Stimulated activated CD4-positive, alpha-beta T cell treated with anti-CD3 and anti-CD28 coated beads, TNF-alpha, amount 100 ng/mL, for 48 hours (primary cell): ENCODE measurements around the gene ABCC4.

Experiments
- DNase-seq, 3 donors: peaks; one replicate each; pipeline ENCODE4 v3.0.0-alpha.2; 2020; ENCODE audit warnings: low read depth in 3 of 3

The ABCC4 gene

DNA sequence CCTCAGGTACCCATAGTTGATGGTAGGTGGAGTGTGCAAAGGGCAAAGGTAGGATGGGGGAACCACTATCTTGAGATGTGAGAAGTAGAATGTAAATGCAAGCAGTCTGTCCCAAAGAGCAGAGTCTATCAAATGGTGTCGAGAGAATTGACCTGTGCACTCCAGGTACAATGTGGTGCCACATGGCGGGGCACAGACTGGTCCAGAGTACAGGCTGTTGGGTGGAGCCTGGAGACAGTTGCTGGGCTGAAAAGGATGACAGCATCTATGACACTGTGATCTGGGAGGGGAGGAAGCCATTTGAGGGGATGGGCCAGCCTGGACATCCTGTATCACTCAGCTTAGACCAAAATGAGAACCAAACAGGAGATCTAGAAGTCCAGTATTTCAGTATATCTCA lies 180.6 kb downstream of the ABCC4 start:
- DNase-seq: no peak

DNA sequence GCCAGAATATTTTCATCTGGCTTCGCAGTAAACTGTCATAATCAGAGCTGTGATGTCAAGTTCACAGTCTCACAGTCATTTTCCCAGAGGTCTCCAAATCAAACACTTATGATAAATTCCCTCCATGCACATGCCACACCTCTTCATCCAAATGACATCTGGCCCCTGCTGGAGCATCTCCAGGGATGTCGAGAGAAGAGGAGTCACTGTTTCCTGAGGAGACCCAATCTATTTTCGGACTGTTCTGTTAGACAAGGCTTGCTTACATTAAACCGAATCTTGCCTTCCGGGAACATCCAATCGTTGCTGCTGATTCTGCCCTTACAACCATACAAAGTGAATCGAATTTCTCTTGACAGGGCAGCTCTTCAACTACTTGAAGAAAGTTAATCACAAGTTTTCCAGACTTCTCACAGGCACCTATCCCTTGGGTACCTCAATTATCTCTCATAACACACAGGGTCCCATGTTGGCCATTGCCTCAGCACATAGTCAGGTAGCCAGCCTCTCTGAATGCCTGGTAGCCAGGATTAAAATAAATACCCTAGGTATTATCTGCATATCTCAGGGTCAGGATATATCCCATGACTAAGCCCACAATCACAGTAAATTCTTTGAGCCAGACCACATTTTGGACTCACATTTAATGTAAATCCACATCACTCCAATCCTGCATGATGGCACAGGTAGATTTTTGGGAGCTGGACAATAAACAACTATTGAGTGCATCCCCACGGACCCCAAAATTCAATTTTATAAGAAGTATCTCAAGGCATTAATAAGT lies 182.5 kb downstream of the ABCC4 start:
- DNase-seq: no peak

DNA sequence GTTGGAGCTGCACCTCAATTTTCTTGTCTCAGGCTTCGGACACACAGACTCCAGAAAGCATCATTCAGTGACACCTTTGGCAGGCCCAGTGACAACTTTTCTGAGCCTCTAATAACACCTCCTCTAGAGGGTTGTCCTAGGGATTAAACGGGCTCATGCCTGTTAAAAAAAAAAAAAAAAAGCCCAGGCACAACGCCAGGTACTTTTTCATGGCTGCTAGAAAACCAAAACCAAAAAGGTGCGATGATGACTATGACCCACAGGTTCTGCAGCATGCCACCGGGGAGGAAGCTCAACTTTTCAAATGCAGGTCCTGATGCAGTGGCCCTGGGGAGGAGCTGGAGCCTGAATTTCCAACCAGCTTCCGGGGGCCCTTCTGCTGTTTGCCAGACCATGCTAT lies 184.2 kb downstream of the ABCC4 start:
- no peak for DNase-seq

DNA sequence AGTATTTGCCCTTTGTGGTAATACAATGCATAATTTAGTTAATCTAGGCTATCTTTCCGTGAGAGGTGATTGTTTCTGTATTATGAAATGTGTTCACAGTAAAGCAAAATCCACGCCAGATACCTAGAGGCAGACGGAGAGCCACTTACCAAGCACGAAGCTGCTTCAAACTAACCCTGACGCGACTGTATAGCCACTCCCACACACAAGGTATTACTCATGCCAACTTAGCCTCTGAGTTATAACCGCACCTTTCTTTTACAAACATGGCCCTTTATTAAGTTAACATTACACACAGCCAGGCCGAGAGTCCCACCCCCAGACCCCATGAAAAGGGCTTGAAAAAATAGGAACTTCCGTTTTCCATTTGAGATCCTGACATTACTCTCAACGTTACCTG lies 185.7 kb downstream of the ABCC4 start:
- no peak for DNase-seq

DNA sequence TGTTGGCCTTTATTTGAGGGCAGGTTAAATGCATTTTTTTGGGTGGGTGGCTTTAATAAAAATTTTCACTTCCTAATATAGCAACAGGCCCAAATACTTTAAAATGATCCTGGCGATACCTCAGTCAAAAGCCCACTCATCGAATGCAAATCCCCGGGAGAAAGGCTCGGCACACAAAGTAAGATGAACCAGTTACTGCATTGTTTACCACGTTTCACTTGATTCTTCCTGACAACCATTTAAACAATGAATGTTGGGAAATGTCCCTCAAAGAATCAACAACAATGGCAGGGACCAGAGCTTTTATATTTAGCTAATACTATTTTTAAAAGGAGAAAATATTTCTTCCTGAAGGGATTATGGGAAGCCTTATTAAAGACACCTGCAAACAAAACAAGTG lies 187.7 kb downstream of the ABCC4 start:
- DNase-seq: no peak

DNA sequence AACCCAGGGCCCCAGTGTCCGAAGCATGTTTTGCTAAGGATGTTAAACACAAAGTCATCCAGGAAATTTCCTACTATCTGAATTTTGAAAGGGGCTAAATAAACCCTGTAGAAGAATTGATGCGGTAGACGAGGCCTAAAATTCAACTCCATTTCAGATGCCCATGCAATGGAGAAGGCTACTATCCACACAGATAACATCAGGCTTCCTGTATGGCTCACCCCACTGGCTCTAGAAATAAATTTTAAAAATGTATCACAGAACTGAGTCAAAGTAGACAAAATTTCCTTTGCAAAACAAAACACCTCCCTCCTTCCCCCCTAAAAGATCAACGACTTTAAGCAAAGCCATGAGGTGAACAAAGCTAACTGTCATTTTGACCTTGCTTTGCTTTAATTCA lies 188.4 kb downstream of the ABCC4 start:
- no peak for DNase-seq

DNA sequence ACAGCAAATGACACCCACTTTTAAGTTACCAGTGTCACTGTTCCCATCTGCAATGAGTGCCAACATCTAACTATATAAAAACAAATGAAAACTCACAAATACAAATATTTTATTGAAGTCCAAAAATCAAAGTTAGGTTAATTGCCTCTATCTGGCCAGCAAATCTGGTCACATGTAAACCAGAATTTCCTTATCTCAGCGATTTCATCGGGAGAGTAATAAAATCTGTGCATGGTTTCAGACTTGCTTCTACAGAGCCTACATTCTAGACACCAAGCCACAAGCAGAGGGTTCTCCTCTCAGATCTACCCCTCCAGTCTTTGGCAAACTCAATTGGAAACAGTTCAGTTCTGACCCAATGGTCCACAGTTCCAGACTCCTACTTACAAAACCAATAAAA lies 189.6 kb downstream of the ABCC4 start:
- no peak for DNase-seq

DNA sequence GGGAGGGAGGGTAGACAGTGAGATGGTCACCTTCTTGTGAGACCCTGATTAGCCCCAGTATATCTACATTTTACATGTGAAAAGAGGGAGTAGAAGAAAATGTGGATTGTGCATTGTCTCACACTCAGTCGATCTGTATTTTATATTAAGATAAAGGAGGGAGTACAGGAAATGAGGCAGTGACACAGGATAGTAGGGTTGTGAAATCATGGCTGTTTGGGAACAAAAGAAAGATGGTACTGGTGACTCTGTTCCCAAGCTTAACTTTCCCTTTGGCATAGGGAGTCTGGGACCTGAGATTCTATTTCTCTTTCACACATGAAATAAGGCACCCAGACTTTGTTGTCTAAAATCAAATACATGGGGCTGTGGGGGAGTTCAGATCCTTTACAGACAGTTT lies 194.7 kb downstream of the ABCC4 start:
- no peak for DNase-seq

DNA sequence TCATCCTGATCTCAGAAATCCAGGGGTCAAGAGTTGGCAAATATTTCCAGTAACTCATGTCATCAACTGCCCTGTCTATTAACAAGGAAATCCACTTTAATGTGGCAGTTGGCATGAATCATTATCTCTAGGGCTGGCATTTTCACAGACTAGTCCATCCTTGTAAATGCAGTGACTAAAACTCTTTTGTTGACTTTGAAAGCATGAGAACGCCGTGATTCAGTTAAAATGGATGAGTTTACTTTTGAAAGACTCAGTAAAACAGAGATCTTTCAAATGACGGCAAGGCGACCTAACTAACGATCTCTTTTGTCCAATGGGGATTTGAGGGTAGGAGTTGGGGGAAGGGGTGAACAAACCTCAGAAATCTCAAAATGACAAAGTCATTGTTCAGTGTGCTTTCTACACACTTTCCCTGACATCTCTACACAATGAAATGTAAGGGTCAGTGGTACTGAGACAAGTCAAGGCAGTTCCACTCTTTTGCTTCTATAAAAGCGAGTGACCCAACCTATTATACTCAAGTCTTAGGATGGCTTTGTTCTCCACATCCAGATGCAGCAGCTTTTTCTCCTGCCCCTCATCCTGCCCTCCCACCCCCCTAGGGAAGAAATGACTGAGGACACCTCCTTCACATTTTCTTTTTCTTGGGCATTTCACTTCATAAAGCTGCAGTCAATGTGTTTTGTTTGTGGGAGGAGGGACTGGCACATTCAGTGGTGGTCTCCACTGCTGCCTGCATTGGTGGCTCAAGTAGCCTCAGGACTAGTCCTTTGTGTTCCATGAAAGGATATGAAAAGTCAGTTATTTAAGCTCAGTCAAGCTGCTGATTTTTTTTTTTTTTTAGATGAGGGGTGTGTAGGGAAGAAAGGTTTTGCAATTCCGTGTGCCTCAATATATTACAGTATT lies 200.5 kb downstream of the ABCC4 start:
- DNase-seq: no peak

DNA sequence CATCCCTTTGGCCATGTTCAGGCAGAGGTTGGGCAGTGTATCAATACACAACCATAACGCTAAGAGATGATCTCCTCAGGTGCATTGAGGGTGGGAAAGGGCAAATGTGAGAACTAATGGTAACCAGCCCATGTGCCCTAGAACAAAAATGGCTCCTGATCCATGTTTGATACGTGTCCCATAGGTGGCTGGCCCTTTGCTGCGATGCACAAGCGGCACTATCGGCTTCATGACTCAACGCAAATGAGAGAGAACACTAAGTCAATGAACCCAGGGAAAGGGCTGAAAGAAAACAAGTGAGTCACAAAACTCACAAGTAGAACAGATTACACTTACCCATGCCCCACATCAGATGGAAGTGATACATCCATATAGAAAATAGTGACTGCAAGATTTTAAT lies 201.7 kb downstream of the ABCC4 start:
- no peak for DNase-seq

DNA sequence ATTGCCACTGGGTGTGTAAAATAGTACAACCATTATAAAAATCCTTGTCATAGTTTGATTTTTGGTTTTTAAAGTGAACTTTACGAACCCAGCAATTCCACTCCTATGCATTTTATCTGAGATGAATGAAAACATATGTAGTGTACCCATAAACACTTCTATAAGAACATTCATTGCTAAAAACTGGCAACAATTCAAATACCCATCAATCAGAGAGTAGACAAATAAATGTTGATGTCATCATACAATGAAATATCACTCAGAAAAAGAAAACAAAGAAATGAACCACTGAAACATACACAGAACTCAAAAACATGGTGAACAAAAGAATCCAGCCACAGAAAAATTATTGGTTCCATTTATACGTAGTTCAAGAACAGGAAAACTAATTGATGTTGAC lies 202.3 kb downstream of the ABCC4 start:
- no peak for DNase-seq

DNA sequence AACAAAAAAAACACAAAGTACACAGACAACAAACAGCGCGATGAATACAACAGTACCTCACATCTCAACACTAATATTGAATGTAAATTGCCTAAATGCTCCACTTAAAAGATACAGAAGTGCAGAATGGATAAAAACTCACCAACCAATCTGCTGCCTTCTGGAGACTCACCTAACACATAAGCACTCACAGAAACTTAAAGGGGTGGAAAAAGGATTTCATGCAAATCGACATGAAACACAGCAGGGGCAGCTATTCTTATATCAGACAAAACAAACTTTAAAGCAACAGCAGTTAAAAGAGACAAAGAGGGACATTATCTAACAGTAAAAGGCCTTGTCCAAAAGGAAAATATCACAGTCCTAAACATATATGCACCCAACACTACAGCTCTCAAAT lies 209.5 kb downstream of the ABCC4 start:
- no peak for DNase-seq

DNA sequence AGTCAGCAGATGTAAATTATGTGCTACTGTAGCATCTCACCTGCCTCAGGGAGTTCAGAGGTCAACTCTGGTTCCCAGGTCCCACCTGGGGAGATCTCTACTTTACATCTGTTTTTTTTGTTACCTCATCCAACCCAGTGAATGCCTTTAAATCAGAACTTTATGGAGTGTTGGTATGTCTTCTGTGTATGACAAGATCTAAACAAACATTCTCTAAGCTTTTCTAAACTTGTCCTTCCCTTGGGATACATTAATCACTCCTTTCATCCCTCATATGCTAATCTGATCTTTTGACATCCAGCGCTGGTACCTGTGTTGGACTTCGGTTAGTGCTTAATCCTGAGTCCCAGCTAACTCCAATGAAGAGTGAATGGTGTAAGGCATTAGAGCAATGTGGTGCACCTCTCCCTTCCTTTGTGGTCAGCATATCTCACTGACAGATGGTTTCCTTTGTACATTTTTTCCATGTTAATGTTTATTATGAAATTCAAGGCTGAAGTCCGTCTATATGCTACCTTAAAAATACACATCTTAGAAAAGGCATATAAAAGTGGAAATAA lies 213.4 kb downstream of the ABCC4 start:
- DNase-seq: no peak

DNA sequence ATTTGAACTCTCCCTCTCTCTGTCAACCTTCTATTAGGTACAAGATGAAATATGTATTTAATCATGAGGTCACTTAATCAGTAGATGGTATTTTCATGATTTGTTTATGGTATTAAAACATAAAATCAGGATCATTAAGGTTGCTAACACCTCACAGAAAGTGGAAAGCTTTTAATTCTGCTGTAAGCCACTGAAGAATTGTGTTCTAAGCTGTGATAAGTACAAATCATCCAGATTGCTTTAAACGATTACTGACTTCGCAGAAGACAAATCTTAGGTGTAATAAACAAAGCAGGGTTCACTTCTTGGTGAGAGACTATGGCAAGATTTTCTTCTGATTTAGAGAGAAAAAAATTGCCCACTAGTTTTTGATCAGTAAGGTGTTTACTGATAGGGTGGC lies 214.5 kb downstream of the ABCC4 start:
- DNase-seq: no peak

DNA sequence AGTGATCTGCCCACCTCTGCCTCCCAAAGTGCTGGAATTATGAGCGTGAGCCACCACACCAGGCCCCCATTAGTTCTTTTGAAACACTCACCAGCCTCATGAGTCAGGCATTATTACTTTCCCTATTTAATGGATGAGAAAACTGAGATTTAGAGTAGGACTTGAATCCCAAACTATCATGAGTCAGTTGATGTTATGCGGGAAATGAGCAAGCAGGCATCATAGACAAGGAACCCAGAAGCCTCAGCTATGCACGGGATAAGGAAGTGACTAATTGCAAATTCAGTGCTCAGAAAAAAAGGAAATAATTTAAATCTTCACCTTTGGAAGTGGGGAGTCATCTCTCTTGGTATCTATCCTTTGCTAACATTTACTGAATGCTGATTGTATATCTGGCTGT lies 217.5 kb downstream of the ABCC4 start:
- no peak for DNase-seq

DNA sequence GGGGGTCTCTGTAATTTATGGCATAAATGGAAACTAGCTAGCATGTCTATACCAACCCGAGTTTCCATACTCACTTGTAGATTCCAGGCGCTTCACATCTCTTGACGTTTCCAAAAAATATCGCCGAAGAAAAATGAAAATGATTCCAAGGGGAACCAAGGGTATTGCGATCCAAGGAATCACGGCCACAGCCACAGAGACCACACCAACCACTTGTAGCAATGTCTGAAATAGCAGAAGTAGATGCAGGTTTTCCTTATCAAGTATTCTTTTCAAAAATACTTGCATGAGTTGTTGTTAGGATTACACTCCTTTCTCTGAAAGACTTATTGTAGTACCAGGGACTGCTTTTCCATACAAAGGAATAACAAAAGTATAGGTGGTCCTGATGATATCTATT lies 218.2 kb downstream of the ABCC4 start:
- no peak for DNase-seq

DNA sequence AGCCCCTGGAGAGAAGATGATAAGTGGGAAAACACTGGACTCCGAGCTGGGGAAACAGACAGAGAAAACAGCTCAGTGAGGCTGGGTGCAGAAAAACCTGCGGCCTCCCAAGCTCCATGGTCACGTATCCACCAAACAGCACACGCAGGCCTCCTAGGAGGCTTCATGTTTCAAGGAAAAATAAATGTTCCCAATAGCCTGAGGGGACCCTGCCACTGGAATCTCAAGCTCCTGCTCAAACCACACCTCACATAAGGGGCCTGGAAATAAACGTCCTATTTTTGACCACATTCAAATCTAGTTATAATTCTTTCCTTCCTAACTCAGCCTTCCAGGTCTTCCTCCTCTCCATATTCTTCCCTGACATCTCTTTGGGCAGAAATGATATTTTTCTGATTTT lies 225.7 kb downstream of the ABCC4 start:
- no peak for DNase-seq

DNA sequence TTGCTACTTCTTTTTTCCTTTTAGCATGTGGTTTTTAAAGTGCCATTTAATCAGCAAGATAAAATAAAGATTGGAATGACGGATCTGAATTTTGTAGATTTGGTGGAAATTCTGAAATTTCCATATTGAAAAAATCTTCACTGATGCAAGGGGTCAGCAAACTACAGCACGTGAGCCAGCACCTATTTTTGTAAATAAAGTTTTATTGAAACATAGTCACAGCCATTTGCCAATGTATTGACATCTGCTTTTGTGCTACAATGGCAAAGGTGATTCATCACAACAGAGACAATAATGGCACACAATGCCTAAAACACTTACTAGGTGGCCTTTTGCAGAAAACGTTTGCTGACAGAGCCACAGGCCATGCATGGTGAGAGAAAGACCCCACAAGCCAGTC lies 226.4 kb downstream of the ABCC4 start:
- DNase-seq: no peak

DNA sequence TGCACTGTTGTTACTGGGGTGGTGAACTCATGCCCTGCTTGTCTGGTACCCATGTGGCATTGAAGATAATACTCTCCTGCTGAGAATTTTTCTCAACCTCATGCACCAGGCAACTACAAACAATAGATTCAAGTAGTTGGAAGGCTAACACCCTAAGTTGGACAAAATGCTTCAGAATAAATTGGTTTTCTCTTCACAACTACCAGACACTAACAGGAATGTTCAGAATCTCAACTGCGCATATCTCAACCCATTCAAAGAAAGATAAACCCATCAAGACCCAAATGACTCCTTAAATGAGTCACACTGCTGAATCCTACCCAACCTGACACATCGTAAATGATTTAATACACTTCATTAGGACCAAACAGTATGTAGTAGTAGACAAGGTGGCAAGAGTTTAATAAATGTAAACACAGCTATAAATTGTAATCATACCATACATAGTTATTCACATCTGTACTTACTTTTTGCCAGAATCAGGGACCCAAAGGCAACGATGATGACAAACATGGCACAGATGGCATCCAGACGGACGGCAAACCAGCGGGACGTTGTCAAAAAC lies 227.4 kb downstream of the ABCC4 start:
- DNase-seq: no peak

DNA sequence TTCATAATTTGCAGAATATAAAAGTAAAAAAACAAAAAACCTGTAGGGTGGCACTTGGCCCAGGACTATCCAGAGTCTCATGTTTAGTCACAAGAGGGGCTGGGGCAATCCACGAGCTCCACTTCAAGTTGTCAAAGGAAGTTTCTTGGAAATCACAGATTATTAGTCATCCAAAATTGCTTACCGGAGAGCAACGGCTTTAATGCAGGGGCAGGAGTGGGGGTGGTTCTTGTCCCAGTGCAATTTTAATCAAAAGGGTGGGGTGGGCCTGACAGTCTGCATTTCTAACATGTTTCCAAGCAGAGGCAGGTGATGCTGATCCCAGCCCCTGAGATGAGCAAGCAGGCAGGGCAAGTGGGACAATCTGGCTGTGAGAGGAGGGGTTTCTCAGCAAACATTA lies 233.9 kb downstream of the ABCC4 start:
- no peak for DNase-seq

DNA sequence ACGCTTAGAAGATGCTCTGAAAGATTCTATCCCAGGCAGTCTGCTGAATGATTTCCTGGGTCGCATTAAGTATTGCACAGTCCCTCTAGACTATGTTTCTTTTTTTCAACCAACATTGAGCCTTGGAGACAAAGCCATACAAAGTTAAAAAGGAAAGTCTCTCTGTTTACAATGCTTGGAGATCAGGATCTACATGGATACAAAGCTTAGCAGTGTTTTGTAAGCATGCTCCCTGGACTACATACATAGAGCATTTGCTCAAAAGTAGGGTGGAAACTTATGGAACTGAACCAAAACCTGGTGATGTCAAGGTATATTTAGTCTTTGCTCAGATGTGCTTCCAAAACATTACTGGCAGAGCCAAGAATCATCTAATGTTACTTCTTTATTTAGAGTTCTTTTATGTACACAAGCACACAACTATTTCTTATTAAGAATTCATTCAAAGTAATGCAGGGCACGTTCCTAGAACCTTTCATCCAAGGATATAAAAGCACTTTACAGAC lies 241.2 kb downstream of the ABCC4 start:
- no peak for DNase-seq

DNA sequence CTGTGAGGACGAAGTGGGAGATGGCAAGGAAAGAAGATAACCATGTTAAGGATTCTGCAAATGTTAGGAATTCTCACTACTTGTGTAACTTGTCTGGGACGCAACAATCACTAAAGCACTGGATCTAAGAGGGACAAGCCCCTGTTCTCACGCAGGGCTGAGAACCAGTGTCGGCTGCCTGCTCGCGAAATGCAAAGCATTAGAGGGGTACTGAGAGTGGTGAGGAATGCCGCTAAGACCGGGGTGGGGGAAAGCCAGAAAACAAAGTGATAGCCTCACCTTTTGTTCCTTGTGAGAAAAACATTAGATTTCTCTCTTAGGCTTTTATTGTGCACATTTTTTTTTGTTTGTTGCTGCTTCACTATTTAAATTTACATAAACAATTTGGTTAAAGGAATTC lies 241.9 kb downstream of the ABCC4 start:
- no peak for DNase-seq
